ENCODE results near the gene KLRC4.
"Not testable (repeated sequence)": the region's sequence is repeated elsewhere in the genome, so short reads cannot be mapped to it uniquely, and the experiment has no call there.

DNA sequence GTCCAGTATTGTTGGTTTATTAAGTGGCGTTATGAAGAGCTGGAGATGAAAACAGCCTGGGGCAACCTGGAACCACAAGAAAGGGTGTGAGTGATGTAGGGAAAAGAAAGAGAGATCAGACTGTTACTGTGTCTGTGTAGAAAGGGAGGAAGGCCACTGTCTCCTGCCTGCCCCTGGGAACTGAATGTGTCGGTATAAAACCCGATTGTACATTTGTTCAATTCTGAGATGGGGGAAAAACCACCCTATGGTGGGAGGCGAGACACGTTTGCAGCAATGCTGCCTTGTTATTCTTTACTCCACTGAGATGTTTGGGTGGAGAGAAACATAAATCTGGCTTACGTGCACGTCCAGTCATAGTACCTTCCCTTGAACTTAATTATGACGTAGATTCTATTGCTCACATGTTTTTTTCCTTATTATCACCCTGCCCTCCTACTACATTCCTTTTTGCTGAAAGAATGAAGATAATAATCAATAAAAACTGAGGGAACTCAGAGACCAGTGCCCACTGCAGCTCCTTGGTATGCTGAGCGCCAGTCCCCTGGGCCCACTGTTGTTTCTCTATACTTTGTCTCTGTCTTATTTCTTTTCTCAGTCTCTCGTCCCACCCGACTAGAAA, 14.9 kb downstream of the KLRC4 start:
- TF ChIP-seq CTCF, POLR2A (IDR thresholded peaks at IDR 0.05): not testable (repeated sequence)
